ENCODE results near the gene NOC2L. TPM values are rescaled to one million over a fixed set of nuclear protein-coding genes. Genes with fewer than 3 reads are reported as not detected.

The NOC2L gene
- total RNA-seq, 2 experiments from 2014 or later: 50.2 to 52.0 TPM

GRCh38 chr1:951364-951763 is 7.7 kb downstream of the NOC2L start:
- Mint-ChIP-seq H3K27ac (no peak overlapping the region), H3K36me3 (ENCODE audit: low read depth) (peaks cover 85% of the 10 kb centered on the region), H3K9me3 (no peaks in the 10 kb centered on the region), H3K4me3 (no peak overlapping the region), H3K27me3 (no peaks in the 10 kb centered on the region), H3K4me1 (ENCODE audit: low read depth) (no peaks in the 10 kb centered on the region)
- ChIA-PET POLR2A (no interaction called here), CTCF (no interaction called here)
- Histone ChIP-seq H3K4me1 (ENCODE audit: insufficient read depth, low read length) (no peaks in the 10 kb centered on the region), H3K4me3 (ENCODE audit: low read length) (no peak overlapping the region), H3K9me3 (ENCODE audit: control insufficient read depth in 1 of 2, insufficient read depth in 1 of 2, low read length in 2 of 2) (no peaks in the 10 kb centered on the region), H3K27me3 (ENCODE audit: control insufficient read depth in 1 of 2, insufficient read depth in 2 of 2, low read length in 2 of 2) (no peaks in the 10 kb centered on the region), H3K36me3 (ENCODE audit: insufficient read depth, low read length) (peaks cover 91% of the 10 kb centered on the region), H3K27ac (ENCODE audit: low read depth in 1 of 2, low read length in 2 of 2) (no peak overlapping the region)
- no peak for ATAC-seq (ENCODE audit: poor library complexity)
- intact Hi-C loops (cut with DNase I, micrococcal nuclease): no loop called here
- TF ChIP-seq, protein P1, sequence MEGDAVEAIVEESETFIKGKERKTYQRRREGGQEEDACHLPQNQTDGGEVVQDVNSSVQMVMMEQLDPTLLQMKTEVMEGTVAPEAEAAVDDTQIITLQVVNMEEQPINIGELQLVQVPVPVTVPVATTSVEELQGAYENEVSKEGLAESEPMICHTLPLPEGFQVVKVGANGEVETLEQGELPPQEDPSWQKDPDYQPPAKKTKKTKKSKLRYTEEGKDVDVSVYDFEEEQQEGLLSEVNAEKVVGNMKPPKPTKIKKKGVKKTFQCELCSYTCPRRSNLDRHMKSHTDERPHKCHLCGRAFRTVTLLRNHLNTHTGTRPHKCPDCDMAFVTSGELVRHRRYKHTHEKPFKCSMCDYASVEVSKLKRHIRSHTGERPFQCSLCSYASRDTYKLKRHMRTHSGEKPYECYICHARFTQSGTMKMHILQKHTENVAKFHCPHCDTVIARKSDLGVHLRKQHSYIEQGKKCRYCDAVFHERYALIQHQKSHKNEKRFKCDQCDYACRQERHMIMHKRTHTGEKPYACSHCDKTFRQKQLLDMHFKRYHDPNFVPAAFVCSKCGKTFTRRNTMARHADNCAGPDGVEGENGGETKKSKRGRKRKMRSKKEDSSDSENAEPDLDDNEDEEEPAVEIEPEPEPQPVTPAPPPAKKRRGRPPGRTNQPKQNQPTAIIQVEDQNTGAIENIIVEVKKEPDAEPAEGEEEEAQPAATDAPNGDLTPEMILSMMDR (IDR thresholded peaks at IDR 0.05): no peak
- DNase-seq: no peak

GRCh38 chr1:950881-951280 is 8.2 kb downstream of the NOC2L start:
- Histone ChIP-seq H3K27ac (ENCODE audit: low read depth in 1 of 2, low read length in 2 of 2) (no peak overlapping the region), H3K27me3 (ENCODE audit: control insufficient read depth in 1 of 2, insufficient read depth in 2 of 2, low read length in 2 of 2) (no peaks in the 10 kb centered on the region), H3K4me1 (ENCODE audit: insufficient read depth, low read length) (no peaks in the 10 kb centered on the region), H3K36me3 (ENCODE audit: insufficient read depth, low read length) (peaks cover 89% of the 10 kb centered on the region), H3K4me3 (ENCODE audit: low read length) (no peak overlapping the region), H3K9me3 (ENCODE audit: control insufficient read depth in 1 of 2, insufficient read depth in 1 of 2, low read length in 2 of 2) (no peaks in the 10 kb centered on the region)
- no peaks in the 10 kb centered on the region for H3K9me3 Mint-ChIP-seq
- POLR2A ChIA-PET: no interaction called here
- peaks cover 83% of the 10 kb centered on the region for H3K36me3 Mint-ChIP-seq (ENCODE audit: low read depth)
- no peak for ATAC-seq (ENCODE audit: poor library complexity)
- no peak overlapping the region for H3K4me3 Mint-ChIP-seq
- no peaks in the 10 kb centered on the region for H3K27me3 Mint-ChIP-seq
- no peak overlapping the region for H3K27ac Mint-ChIP-seq
- CTCF ChIA-PET: no interaction called here
- intact Hi-C loops (cut with DNase I, micrococcal nuclease): no loop called here
- DNase-seq: no peak
- no peaks in the 10 kb centered on the region for H3K4me1 Mint-ChIP-seq (ENCODE audit: low read depth)
- TF ChIP-seq, protein P1 (IDR thresholded peaks at IDR 0.05): no peak

DNA sequence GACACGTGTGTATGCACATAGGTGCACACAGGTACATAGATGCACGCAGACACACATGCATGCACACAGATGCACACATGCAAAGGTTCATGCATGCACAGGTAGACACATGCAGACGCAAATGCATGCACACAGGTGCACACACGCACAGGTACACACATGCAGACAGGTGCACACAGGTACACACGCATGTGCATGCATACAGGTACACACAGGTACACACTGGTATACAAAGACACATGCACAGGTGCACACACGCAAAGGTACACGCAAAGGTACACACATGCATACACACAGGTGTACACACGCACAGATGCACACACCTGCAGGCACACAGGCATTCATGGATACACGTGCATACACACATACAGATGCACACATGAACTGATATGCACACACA is 8.8 kb downstream of the NOC2L start:
- POLR2A ChIA-PET: no interaction called here
- intact Hi-C loops (cut with DNase I, micrococcal nuclease): no loop called here
- ATAC-seq (ENCODE audit: poor library complexity) (no peak), DNase-seq (no peak)
- Mint-ChIP-seq H3K4me3 (no peak overlapping the region), H3K4me1 (ENCODE audit: low read depth) (no peaks in the 10 kb centered on the region), H3K9me3 (no peaks in the 10 kb centered on the region), H3K27me3 (no peaks in the 10 kb centered on the region), H3K36me3 (ENCODE audit: low read depth) (peaks cover 83% of the 10 kb centered on the region), H3K27ac (no peak overlapping the region)
- no peak overlapping the region for H3K4me3 ChIP-seq (ENCODE audit: low read length)
- H3K9me3 ChIP-seq (ENCODE audit: control insufficient read depth in 1 of 2, insufficient read depth in 1 of 2, low read length in 2 of 2): no peaks in the 10 kb centered on the region
- CTCF ChIA-PET: no interaction called here
- no peak overlapping the region for H3K27ac ChIP-seq (ENCODE audit: low read depth in 1 of 2, low read length in 2 of 2)
- TF ChIP-seq, protein P1 (IDR thresholded peaks at IDR 0.05): no peak
- H3K4me1 ChIP-seq (ENCODE audit: insufficient read depth, low read length): no peaks in the 10 kb centered on the region
- H3K36me3 ChIP-seq (ENCODE audit: insufficient read depth, low read length): peaks cover 88% of the 10 kb centered on the region
- H3K27me3 ChIP-seq (ENCODE audit: control insufficient read depth in 1 of 2, insufficient read depth in 2 of 2, low read length in 2 of 2): no peaks in the 10 kb centered on the region
